Natural killer cell (primary cell): ENCODE measurements around the gene SOX6. TPM values are rescaled to one million over a fixed set of nuclear protein-coding genes. Genes with fewer than 3 reads are reported as not detected.

Experiments used
- ATAC-seq, 3 donors: fragments of 150-1000 bp in 2 of 3; fragments of 200-7000 bp in 1 of 3; cut with Tn5 transposase; 1 replicate in 1 of 3; 2 replicates in 2 of 3; pipeline ENCODE4 v1.10.0; 2021; ENCODE audit warnings: mild to moderate bottlenecking in 2 of 3, moderate library complexity in 2 of 3
- DNase-seq, 2 donors: peaks; one replicate each; pipeline versions ENCODE4 v3.0.0 to v3.0.0-alpha.2; 2013 to 2021; ENCODE audit warnings: mixed read lengths in 1 of 2
- H3K27ac ChIP-seq: one replicate; pipeline ENCODE4 v1.5.1; 2013; ENCODE audit warnings: mild to moderate bottlenecking, low read length
- H3K27me3 ChIP-seq: one replicate; pipeline ENCODE4 v1.6.1; 2013; ENCODE audit warnings: low read length; ENCODE audit not compliant: control insufficient read depth, insufficient read depth
- H3K36me3 ChIP-seq: one replicate; pipeline ENCODE4 v1.6.1; 2013; ENCODE audit warnings: low read length; ENCODE audit not compliant: control insufficient read depth, insufficient read depth
- H3K4me1 ChIP-seq: one replicate; pipeline ENCODE4 v1.6.1; 2013; ENCODE audit warnings: low read length; ENCODE audit not compliant: control insufficient read depth, insufficient read depth
- H3K4me3 ChIP-seq: one replicate; pipeline ENCODE4 v1.5.1; 2013; ENCODE audit warnings: low read length
- H3K9me3 ChIP-seq: one replicate; pipeline ENCODE4 v1.6.1; 2013; ENCODE audit warnings: low read length; ENCODE audit not compliant: control insufficient read depth, insufficient read depth
- H3K27ac Mint-ChIP-seq, 2 donors: one replicate each; pipeline ENCODE4 v1.8.0; 2022; ENCODE audit warnings: mild to moderate bottlenecking in 2 of 2, mixed read lengths in 2 of 2, moderate library complexity in 1 of 2
- H3K27me3 Mint-ChIP-seq, 2 donors: one replicate each; pipeline ENCODE4 v1.8.0; 2022; ENCODE audit warnings: low read depth in 2 of 2, mixed read lengths in 2 of 2
- H3K36me3 Mint-ChIP-seq: one replicate; pipeline ENCODE4 v1.8.0; 2022; ENCODE audit warnings: mixed read lengths
- H3K4me1 Mint-ChIP-seq, 2 donors: one replicate each; pipeline ENCODE4 v1.8.0; 2022; ENCODE audit warnings: mixed read lengths in 2 of 2
- H3K4me3 Mint-ChIP-seq: one replicate; pipeline ENCODE4 v1.8.0; 2022; ENCODE audit warnings: mild to moderate bottlenecking, moderate library complexity, mixed read lengths
- H3K9me3 Mint-ChIP-seq, 2 donors: one replicate each; pipeline ENCODE4 v1.8.0; 2022; ENCODE audit warnings: mixed read lengths in 2 of 2
- CTCF ChIP-seq: fragments of 200-600 bp; IDR thresholded peaks from one replicate; pipeline ENCODE4 v1.8.0; 2022; ENCODE audit warnings: antibody characterized with exemption
- whole genome bisulfite sequencing: methylation state at CpG from one replicate; pipeline ENCODE4 v1.1.7; 2013; ENCODE audit warnings: missing lambda C conversion rate; ENCODE audit not compliant: insufficient coverage; 5-methylcytosine and 5-hydroxymethylcytosine counted together
- intact Hi-C: fragments of 100-400 bp; cut with micrococcal nuclease; formaldehyde crosslinking; loops from one replicate; pipeline ENCODE4 v1.14.2; 2022
- total RNA-seq, 4 donors: library from RNA; stranded (reverse); fragments of 120-200 nt in 1 of 4; gene quantifications; one replicate each; pipeline versions ENCODE4 v1.2.3 to v1.2.4, GENCODE V29; 2013 to 2022

The SOX6 gene
- total RNA-seq, 3 donors from 2014 or later (not counting 1 experiment from before 2014, with no cell fraction given): 0.27 TPM; not detected in 2

DNA sequence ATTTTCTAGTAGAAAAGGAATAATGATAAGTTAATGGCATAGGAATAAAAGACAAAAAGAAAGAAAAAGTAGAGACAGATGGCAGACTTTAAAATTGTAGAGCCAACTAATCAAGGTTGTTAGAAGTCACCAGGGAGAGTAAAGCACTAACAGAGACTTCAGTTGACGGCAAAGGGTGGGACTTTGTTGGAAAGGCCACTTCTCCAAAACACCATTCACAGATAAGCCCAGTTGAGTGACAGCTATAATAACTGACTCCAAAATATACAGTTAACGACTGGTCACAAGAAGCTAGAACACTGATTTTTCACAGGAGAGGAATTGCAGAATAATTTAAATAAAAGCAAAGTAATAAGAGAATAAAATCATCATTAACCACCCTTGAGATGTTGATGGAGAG lies 16.0 kb upstream of the SOX6 start:
- no peak for DNase-seq

GRCh38 chr11:16367252-16367651 lies 10.9 kb upstream of the SOX6 start:
- no peak for DNase-seq
- no peaks in the 10 kb centered on the region for H3K9me3 ChIP-seq
- Mint-ChIP-seq H3K27me3 (no peaks in the 10 kb centered on the region), H3K4me3 (no peak overlapping the region), H3K27ac (no peak overlapping the region), H3K9me3 (peaks cover 8 to 10% of the 10 kb centered on the region in 2 donors), H3K4me1 (no peaks in the 10 kb centered on the region), H3K36me3 (no peaks in the 10 kb centered on the region)
- WGBS: 100% methylated on average over 2 of the region's 2 CpGs
- H3K4me3 ChIP-seq: no peak overlapping the region
- no peaks in the 10 kb centered on the region for H3K36me3 ChIP-seq
- ATAC-seq: no peak
- intact Hi-C loops: no loop called here
- no peaks in the 10 kb centered on the region for H3K27me3 ChIP-seq
- no peak for TF ChIP-seq CTCF
- H3K4me1 ChIP-seq: no peaks in the 10 kb centered on the region
- no peak overlapping the region for H3K27ac ChIP-seq

More for the DNA sequence above, 16.0 kb upstream of the SOX6 start:
- H3K4me1 ChIP-seq: no peaks in the 10 kb centered on the region
- intact Hi-C loops: no loop called here
- WGBS: 89% methylated on average over 1 of the region's 2 CpGs
- no peaks in the 10 kb centered on the region for H3K36me3 ChIP-seq
- H3K27ac Mint-ChIP-seq: no peak overlapping the region
- H3K36me3 Mint-ChIP-seq: peaks cover 8% of the 10 kb centered on the region
- H3K4me1 Mint-ChIP-seq: no peaks in the 10 kb centered on the region
- no peaks in the 10 kb centered on the region for H3K27me3 Mint-ChIP-seq
- ATAC-seq: no peak
- TF ChIP-seq CTCF: no peak
- H3K4me3 ChIP-seq: no peak overlapping the region
- no peaks in the 10 kb centered on the region for H3K9me3 ChIP-seq
- no peak overlapping the region for H3K27ac ChIP-seq
- H3K9me3 Mint-ChIP-seq: peaks cover 14% of the 10 kb centered on the region in 2 donors
- H3K4me3 Mint-ChIP-seq: no peak overlapping the region
- H3K27me3 ChIP-seq: no peaks in the 10 kb centered on the region

DNA sequence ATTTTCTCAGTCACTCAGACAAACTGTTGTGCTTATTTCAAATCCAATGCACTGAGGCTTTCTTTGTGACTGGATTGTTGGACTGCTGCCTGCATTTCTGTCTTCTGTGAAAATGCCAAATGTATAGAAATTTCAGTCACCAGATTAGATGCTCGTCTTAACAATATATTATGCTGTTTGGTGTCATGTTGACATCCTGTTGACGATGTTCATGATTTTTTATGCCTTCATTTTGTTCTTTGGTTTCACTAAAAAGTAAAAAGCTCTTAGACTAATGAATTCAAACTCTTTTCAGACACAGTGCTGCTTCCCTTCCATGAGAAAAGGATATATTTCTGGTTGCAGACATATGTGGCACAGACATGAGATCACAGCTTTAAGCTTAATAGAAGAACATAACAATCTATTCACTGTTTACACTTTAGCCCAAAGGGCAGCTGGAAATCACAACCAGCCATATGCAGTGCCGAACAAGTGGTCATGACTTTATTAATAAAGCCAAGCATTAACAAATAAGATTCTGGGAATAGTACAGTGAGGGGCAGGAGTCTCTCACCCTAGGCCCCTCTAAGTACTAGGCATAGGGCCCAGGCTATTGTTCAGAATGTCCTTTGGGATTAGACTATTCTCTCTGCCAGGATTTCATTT lies 9.4 kb upstream of the SOX6 start:
- Mint-ChIP-seq H3K36me3 (no peaks in the 10 kb centered on the region), H3K9me3 (peaks cover 2 to 7% of the 10 kb centered on the region in 2 donors), H3K4me3 (no peak overlapping the region), H3K27ac (no peak overlapping the region), H3K4me1 (no peaks in the 10 kb centered on the region), H3K27me3 (no peaks in the 10 kb centered on the region)
- no peak overlapping the region for H3K27ac ChIP-seq
- TF ChIP-seq CTCF: no peak
- ATAC-seq: no peak
- H3K27me3 ChIP-seq: no peaks in the 10 kb centered on the region
- no peak overlapping the region for H3K4me3 ChIP-seq
- no peak for DNase-seq
- no peaks in the 10 kb centered on the region for H3K36me3 ChIP-seq
- no peaks in the 10 kb centered on the region for H3K9me3 ChIP-seq
- H3K4me1 ChIP-seq: no peaks in the 10 kb centered on the region
- intact Hi-C loops: no loop called here
- WGBS: 77% methylated on average over 3 of the region's 3 CpGs

DNA sequence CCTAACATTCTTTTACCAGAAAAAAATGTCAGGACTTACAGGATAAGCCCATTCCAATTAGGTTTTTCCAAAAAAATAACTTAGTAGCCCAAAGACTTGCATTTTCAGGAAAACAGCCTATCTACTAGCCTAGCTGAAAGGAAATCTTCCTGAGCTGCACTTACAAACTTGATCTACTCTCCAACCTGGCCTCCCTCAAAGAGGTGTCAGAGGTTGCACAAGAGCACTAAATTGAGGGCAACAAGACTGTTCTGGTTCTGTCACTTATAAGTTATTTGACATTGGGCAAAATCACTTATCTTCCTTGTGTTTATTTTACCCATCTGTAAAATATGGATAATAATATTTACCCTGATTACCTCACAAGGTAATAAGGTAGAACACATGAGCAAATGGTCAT lies 7.9 kb upstream of the SOX6 start:
- intact Hi-C loops: no loop called here
- no peak for TF ChIP-seq CTCF

More for the DNA sequence above, 7.9 kb upstream of the SOX6 start:
- Mint-ChIP-seq H3K27ac (no peak overlapping the region), H3K36me3 (no peaks in the 10 kb centered on the region), H3K9me3 (peaks cover 3 to 4% of the 10 kb centered on the region in 2 donors), H3K4me1 (no peaks in the 10 kb centered on the region), H3K27me3 (no peaks in the 10 kb centered on the region), H3K4me3 (no peak overlapping the region)
- no peak overlapping the region for H3K4me3 ChIP-seq
- H3K4me1 ChIP-seq: no peaks in the 10 kb centered on the region
- no peaks in the 10 kb centered on the region for H3K27me3 ChIP-seq
- H3K36me3 ChIP-seq: no peaks in the 10 kb centered on the region
- ATAC-seq: no peak
- DNase-seq: no peak
- no peak overlapping the region for H3K27ac ChIP-seq
- H3K9me3 ChIP-seq: no peaks in the 10 kb centered on the region
